WTC11 (cell line): ENCODE results near the gene ASB5.

Experiments
- CREM ChIP-seq: sonication (generic); formaldehyde crosslinking; IDR thresholded peaks from 2 replicates; pipeline ENCODE4 v1.8.1; 2022; ENCODE audit warnings: mild to moderate bottlenecking, missing genetic modification reagents, moderate library complexity
- CTCF ChIP-seq: fragments of 200-600 bp; IDR thresholded peaks from 2 replicates; pipeline ENCODE4 v1.8.0; 2022; ENCODE audit warnings: antibody characterized with exemption
- FOXK1 ChIP-seq: sonication (generic); formaldehyde crosslinking; IDR thresholded peaks from 2 replicates; pipeline ENCODE4 v1.8.0; 2022; ENCODE audit warnings: mild to moderate bottlenecking, moderate library complexity, missing genetic modification reagents
- FOXP1 ChIP-seq: sonication (generic); formaldehyde crosslinking; IDR thresholded peaks from 2 replicates; pipeline ENCODE4 v1.8.0; 2022; ENCODE audit warnings: missing genetic modification reagents, mild to moderate bottlenecking, moderate library complexity, borderline replicate concordance
- SP1 ChIP-seq: sonication (generic); formaldehyde crosslinking; conservative IDR thresholded peaks from 2 replicates; pipeline ENCODE4 v1.8.1; 2022; ENCODE audit warnings: missing genetic modification reagents
- USF2 ChIP-seq: sonication (generic); formaldehyde crosslinking; IDR thresholded peaks from 2 replicates; pipeline ENCODE4 v1.8.1; 2023; ENCODE audit warnings: mild to moderate bottlenecking, missing genetic modification reagents, moderate library complexity
- ZNF671 ChIP-seq: fragments of 250-450 bp; sonication (Bioruptor Pico); IDR thresholded peaks from 2 replicates; pipeline ENCODE4 v1.8.0; 2021; ENCODE audit warnings: mild to moderate bottlenecking

GRCh38 chr4:176289561-176289960, 20.5 kb upstream of the ASB5 start:
- TF ChIP-seq CTCF (no peak), FOXK1 (CRISPR knock-in tag) (no peak), CREM (CRISPR knock-in tag) (no peak), FOXP1 (CRISPR knock-in tag) (no peak), USF2 (CRISPR knock-in tag) (no peak), SP1 (CRISPR knock-in tag) (no peak), ZNF671 (CRISPR knock-in tag) (no peak)
